Caki2 (cell line): Measurements from ENCODE around the gene TNP2. TPM values are rescaled to one million over a fixed set of nuclear protein-coding genes. Genes with fewer than 3 reads are reported as not detected.

ENCODE experiments used
- DNase-seq: peaks from one replicate; pipeline ENCODE4 v3.0.0-alpha.2; 2015; ENCODE audit warnings: low read depth
- in situ Hi-C: cut with HindIII; loops from 2 replicates; pipeline ENCODE4 v1.10.0; 2016; ENCODE audit warnings: low sequenced_read_pairs, low pct_unique_long_range_greater_than_20kb, mixed read lengths
- total RNA-seq: library from RNA; depleted of rRNA; stranded (reverse); fragments of >200 nt; shearing (Covaris generic); gene quantifications from 2 replicates; pipeline ENCODE4 v1.2.3, GENCODE V29; 2014; ENCODE audit warnings: low replicate concordance; rRNA removed

TNP2 gene
- not detected in 2 replicates for total RNA-seq

- no peak for DNase-seq
- in situ Hi-C loops: no loop called here
Observed at GRCh38 chr16:11268921-11269375, at the start of gene TNP2. TNP2 (minus strand) TSS chr16:11269325; CDS start chr16:11269262, 63 bp downstream.

GRCh38 chr16:11318817-11319216 lies 49.7 kb upstream of the TNP2 start:
- no peak for DNase-seq
- in situ Hi-C loops: no loop called here

DNA sequence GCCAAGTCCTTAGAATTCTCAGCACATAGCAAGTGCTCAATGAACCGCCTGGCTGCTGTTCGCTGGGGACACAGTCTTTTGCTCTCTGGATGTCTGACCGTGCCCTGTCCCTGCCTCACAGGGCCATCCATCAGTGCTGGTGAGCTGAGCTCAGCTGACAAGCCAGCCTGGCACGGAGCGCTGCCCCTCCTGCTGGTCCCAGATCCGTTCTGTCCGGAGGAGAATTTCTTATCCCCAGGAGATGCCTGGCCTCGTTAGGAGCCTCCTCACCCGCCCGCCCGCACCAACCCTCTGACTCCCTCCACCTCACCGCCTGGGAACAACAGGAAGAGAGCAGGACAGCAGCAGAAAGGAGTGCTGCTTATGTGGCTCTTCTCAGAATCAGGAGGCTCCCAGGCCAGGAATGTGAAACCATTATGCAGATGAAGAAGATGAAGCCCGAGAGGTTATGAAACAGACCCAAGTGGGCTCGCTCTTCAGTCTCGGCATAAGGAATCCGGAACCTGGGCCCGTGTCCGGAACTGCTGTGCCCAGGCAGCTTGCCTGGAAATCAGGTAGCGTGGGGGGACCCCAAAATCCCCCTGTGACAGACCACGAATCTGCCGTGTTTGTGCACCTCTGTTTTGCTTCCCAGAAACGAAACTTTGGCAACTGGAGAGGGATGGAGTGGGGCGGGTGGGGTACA lies 47.3 kb upstream of the TNP2 start:
- DNase-seq: peak; percentile 85
- in situ Hi-C loops: no loop called here

DNA sequence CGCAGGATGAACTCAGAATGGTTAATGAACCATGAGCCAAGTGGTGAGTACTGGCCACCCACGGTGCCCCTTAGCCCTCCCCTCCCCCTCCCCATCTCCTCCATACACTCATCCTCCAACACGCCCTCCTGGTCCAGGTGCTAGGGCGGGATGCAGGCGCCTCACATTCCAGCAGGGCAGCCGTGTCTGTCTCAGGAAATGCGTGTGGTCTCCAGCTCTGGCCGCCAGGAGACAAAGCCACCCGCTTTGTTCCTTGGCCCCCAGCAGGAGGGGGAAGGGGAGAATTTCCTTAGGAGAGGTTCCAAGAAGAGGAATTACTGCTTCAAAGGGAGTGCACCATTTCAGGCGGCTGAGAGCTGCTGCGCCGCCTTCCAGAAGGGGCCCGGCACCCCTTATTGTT lies 46.4 kb upstream of the TNP2 start:
- peak; percentile 98 for DNase-seq
- in situ Hi-C loops: no loop called here

DNA sequence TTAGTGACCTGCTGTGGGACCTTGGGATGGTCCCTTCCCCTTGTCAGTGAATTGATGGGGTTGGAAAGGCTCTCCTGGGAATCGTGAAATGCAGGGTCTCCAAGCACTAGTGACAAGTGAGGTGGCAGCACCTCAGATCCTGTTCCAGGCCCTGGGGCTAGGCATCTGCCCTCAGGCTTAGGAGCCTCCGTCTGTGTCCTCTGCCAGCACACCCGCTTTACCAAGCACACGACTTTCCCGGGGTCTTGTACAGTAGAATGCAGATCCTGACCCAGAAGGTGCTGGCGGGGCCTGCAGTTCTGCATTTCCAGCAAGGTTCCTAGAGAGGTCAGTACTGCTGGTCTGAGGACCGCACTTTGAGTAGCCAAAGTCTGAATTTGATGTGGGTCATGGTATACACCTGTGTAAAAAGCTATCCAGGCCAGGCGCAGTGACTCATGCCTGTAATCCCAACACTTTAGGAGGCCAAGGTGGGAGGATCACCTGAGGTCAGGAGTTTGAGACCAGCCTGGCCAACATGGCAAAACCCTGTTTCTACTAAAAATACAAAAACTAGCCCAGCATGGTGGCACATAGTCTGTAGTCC lies 45.3 kb upstream of the TNP2 start:
- in situ Hi-C loops: no loop called here

GRCh38 chr16:11313493-11314308 lies 44.6 kb upstream of the TNP2 start:
- in situ Hi-C loops: no loop called here
- DNase-seq: no peak

More for the DNA sequence above, 45.3 kb upstream of the TNP2 start:
- no peak for DNase-seq

- DNase-seq: peak; percentile 92
- in situ Hi-C loops: no loop called here
Observed at GRCh38 chr16:11312718-11313492, 43.8 kb upstream of the TNP2 start.

DNA sequence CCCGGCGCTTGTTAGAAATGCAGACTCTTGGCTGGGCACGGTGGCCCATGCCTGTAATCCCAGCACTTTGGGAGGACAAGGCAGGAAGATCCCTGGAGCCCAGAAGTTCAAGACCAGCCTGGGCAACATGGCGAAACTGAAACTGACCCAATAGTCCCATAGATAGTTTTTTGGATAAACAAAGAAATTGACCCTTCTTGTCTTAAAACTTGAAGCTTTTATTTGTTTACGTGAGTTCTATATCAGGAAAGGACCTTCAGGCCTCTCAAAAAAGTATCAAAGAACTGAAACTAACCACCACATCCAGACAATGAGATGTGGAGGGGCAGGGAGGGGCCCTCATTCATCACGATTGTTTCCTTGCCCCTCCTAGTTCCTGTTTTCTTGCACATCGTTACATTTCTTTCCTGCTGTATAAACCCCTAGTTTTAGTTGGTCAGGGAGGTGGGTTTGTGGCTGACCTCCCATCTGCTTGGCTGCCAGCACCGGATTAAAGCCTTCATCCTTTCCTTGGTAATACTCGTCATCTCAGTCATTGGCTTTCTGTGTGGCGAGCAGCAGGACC lies 42.0 kb upstream of the TNP2 start:
- in situ Hi-C loops: no loop called here
- no peak for DNase-seq

- in situ Hi-C loops: no loop called here
- no peak for DNase-seq
Observed at GRCh38 chr16:11310634-11310977, 41.5 kb upstream of the TNP2 start.

DNA sequence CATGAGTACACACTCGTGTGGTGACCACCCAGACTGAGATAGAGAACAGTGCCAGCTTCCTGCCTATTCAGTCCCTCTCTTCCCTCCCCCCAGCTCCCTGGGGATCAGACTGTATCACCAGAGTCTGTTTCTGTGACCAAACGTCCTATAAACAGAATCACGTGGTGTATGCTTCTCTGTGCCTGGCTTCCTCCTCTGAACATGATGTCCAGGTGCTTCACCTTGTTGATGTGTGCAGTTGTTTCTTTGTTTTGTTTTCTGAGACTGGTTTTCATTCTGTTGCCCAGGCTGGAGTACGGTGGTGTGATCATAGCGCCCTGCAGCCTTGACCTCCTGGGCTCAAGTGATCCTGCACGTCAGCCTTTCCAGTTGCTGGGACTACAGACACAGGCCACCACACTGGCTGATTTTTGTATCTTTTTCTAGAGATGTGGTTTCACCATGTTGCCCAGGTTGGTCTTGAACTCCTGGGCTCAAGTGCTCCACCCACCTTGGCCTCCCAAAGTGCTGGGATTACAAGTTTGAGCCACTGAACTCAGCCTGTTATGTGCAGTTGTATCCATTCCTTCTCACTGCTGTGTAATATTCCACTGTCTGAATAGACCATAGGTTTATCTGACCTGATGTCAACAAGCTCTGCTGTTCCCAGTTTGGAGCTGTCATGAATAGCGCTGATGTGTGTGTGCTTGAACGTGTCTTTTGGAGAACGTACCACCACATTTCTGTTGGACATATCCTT lies 40.9 kb upstream of the TNP2 start:
- peak; percentile 43 for DNase-seq
- in situ Hi-C loops: no loop called here

DNA sequence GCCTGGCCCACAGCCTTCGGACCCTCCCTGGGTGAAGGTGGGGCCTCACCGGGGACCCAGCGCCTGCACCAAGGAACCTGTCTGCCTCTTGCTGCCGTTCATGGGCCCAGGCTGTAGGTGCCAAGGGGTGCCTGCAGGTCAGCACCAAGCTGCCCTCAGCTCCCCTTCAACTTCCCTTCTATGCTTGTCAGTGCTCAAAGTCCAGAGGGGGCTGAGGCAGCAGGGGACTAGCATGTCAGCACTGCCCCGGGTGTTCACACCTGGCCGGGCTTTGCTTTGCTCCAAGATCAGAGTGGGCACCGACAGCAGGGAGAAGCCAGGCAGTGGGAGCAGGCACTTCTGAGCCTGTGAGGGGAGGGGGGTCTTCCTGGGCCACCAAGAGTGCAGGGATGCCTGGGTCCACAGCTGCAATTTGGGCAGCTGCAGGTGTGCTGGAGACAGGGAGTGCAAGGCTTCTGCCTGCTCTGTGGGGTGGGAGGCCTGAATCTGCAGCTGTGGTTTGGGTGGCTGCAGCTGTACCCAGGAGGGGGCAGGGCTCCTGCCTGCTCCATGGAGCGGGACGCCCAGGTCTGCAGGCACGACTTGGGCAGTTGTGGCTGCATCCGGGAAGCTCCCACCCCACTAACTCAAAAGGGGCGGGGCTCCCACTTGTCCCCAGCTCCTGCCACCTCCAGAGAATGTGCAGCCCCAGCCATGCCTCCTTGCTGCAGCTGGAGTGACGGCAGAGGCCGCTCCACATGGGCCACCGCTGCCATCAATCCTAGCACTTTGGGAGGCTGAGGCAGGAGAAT lies 39.6 kb upstream of the TNP2 start:
- in situ Hi-C loops: no loop called here
- peak; percentile 71 for DNase-seq

DNA sequence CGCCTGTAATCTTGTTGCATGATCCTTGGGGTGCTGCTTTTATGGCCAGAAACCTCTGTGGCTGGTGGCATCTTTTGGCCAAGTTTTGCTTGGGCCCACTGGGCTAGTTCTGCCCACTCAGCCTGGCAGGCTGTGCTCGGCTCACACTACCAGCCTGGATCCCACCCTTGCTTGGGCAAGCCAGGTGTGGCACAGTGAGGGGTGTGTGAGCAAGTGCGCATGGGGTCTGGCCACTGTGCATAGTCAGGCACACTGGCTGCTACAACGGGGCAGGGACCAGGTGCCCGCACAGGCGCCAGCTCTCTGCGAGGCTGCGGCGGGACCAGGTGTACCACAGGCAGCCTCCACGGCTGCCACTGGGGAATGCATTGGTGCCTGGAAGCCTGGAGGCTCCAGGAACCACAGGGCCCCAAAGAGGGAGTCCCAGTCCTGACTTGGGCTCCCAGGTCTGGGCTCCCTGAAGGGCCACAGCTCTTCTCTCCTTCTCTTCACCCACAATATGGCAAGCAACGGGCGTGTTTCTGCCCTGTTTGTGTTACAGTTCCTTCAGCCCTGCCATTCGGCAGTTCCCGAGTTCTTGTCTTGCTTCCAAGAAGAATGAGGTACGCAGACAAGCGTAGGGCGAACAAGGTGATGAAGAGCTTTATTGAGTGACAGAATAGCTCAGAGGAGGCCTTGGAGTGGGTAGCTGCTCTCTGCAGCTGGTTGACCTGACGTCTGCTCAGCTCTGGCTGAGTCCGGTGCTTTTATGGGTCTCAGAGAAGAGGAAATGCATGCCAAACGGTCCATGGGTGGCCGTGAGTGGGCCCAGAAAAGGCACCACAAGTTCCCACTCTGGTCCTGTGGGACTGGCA lies 38.7 kb upstream of the TNP2 start:
- no peak for DNase-seq
- in situ Hi-C loops: no loop called here

- no peak for DNase-seq
- in situ Hi-C loops: no loop called here
Observed at GRCh38 chr16:11306997-11307638, 38.0 kb upstream of the TNP2 start.

DNA sequence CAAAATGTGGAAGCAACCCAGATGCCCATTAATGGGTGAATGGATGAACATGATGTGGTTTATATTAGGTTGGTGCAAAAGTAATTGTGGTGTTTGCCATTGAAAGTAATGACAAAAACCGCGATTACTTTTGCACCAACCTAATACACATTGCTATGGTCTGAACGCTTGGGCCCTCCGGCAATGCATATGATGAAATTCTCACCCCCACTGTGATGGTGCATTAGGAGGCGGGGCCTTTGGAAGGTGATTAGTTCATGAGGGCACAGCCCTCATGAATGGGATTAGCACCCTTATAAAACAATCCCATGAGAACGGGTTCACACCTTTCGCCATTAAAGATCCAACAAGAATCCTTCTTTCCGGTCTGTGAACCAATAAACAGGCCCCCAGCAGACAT lies 37.3 kb upstream of the TNP2 start:
- in situ Hi-C loops: no loop called here
- DNase-seq: no peak

DNA sequence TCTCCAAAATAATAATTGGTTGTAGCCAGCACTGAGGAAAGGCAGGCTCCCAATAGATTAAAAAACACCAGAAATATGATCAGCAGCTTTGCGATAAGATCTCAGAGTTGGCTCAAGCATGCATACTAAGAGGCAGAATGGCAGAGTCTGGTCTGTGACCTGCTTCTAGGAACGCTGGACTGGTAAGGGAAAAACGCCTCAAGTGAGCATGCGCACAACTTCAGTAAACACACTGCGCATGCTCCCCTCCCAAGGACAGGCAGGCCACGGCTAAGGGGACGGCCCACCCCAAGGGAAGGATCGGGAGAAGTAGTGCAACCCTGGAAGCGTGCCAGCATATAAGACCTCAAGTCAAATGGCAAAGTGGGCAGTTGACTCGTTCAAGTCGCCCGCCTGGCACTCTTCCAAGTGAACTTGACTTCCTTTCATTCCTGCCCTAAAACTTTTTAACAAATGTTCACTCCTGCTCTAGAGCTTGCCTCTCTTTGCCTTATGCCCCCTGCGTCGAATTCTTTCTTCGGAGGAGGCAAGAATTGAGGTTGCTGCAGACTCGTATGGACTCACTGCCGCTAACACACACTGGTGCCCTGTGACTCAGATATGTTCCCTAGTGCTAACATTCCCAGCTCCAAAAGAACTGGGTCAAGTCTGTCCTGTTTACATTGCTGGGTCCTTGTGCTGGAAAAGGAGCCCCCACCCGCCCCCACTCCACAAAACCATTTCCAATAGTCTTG lies 34.4 kb upstream of the TNP2 start:
- in situ Hi-C loops: no loop called here
- no peak for DNase-seq
